ENCODE results near the gene TTC4.

DNA sequence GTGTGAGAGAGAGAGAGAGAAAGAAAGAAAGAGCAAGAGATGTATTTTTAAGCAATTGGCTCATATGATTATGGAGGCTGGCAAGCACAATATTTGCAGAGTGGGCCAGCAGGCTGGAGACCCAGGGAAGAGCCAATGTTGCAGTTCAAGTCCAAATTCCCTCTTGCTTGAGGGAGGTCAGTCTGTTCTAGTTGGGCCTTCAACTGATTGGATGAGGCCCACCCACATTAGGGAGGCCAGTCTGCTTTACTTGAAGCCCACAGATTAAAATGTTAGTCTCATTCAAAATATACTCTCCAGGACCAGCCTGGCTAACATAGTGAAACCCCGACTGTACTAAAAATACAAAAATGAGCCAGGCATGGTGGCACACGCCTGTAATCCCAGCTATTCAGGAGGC lies 57.3 kb downstream of the TTC4 start:
- TF ChIP-seq, protein P1, sequence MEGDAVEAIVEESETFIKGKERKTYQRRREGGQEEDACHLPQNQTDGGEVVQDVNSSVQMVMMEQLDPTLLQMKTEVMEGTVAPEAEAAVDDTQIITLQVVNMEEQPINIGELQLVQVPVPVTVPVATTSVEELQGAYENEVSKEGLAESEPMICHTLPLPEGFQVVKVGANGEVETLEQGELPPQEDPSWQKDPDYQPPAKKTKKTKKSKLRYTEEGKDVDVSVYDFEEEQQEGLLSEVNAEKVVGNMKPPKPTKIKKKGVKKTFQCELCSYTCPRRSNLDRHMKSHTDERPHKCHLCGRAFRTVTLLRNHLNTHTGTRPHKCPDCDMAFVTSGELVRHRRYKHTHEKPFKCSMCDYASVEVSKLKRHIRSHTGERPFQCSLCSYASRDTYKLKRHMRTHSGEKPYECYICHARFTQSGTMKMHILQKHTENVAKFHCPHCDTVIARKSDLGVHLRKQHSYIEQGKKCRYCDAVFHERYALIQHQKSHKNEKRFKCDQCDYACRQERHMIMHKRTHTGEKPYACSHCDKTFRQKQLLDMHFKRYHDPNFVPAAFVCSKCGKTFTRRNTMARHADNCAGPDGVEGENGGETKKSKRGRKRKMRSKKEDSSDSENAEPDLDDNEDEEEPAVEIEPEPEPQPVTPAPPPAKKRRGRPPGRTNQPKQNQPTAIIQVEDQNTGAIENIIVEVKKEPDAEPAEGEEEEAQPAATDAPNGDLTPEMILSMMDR (IDR thresholded peaks at IDR 0.05): no peak
- TF ChIP-seq POLR2A (IDR thresholded peaks at IDR 0.05): no peak

All from heart left ventricle (tissue), 13 donors.